ENCODE results near the gene KLHL28.

KLHL28 gene

GRCh38 chr14:44968714-44969113, 7.0 kb upstream of the KLHL28 start:
- no peak for TF ChIP-seq ZFX (IDR thresholded peaks at IDR 0.05; ENCODE audit: borderline replicate concordance)
- TF ChIP-seq CTCF (IDR thresholded peaks at IDR 0.05), result no peak
- no peak overlapping the region for H3K27ac ChIP-seq

- H3K27ac ChIP-seq, result no peak overlapping the region
- TF ChIP-seq CTCF (IDR thresholded peaks at IDR 0.05), result no peak
- TF ChIP-seq ZFX (IDR thresholded peaks at IDR 0.05; ENCODE audit: borderline replicate concordance), result no peak
Measured at GRCh38 chr14:44966601-44967336, 5.0 kb upstream of the KLHL28 start.

- H3K27ac ChIP-seq, result no peak overlapping the region
- TF ChIP-seq CTCF (IDR thresholded peaks at IDR 0.05), result no peak
- TF ChIP-seq ZFX (IDR thresholded peaks at IDR 0.05; ENCODE audit: borderline replicate concordance), result no peak
Measured at GRCh38 chr14:44963775-44964380, 2.1 kb upstream of the KLHL28 start.

- no peak overlapping the region for H3K27ac ChIP-seq
- TF ChIP-seq CTCF (IDR thresholded peaks at IDR 0.05), result no peak
- no peak for TF ChIP-seq ZFX (IDR thresholded peaks at IDR 0.05; ENCODE audit: borderline replicate concordance)
Measured at GRCh38 chr14:44963044-44963528, 1.3 kb upstream of the KLHL28 start.

- H3K27ac ChIP-seq, result peak overlapping the region; percentile 94
- no peak for TF ChIP-seq CTCF (IDR thresholded peaks at IDR 0.05)
- TF ChIP-seq ZFX (IDR thresholded peaks at IDR 0.05; ENCODE audit: borderline replicate concordance), result no peak
Measured at GRCh38 chr14:44962334-44963043, 742 bp upstream of the KLHL28 start.

- H3K27ac ChIP-seq, result peak overlapping the region; percentile 94
- TF ChIP-seq ZFX (IDR thresholded peaks at IDR 0.05; ENCODE audit: borderline replicate concordance) (no peak), CTCF (IDR thresholded peaks at IDR 0.05) (no peak)
Measured at GRCh38 chr14:44961151-44961553, 595 bp downstream of the KLHL28 start.
